HCT116 (cell line): ENCODE results near the gene DLD. TPM values are rescaled to one million over a fixed set of nuclear protein-coding genes. Genes with fewer than 3 reads are reported as not detected.

Experiments used
- ATAC-seq: fragments of 200-7000 bp; cut with Tn5 transposase; 2 replicates; pipeline ENCODE4 v1.9.1; 2020; ENCODE audit warnings: mild to moderate bottlenecking, moderate library complexity
- BruUV-seq: library from RNA; stranded (reverse); fragments of 400-500 nt; replicated peaks from 2 replicates; lab custom pipeline; 2021; lab: Mats Ljungman, UMichigan
- CTCF ChIA-PET: fragments of 300-600 bp; sonication (Branson Sonifier 250); formaldehyde crosslinking; loops from one replicate; lab custom pipeline; 2021; ENCODE audit warnings: antibody characterized with exemption; lab: Charles Lee
- POLR2A ChIA-PET: fragments of 300-600, 350-600 bp; sonication (Branson Sonifier 250); formaldehyde crosslinking; loops from one replicate; lab custom pipeline; 2021; ENCODE audit warnings: antibody characterized with exemption; lab: Charles Lee
- RAD21 ChIA-PET, 2 experiments: fragments of 300-600 bp; sonication (Branson Sonifier 250); formaldehyde crosslinking; loops; one replicate each; lab custom pipeline; 2023; ENCODE audit warnings: low total read pairs in 2 of 2; ENCODE audit not compliant: uncharacterized antibody in 2 of 2, unreplicated experiment in 2 of 2, low non-redundant PET in 1 of 2; lab: Charles Lee
- DNase-seq: peaks from one replicate; pipeline ENCODE4 v3.0.0-alpha.2; 2010; ENCODE audit warnings: low read depth, low spot score
- H2AFZ ChIP-seq: fragments of 200-600 bp; shearing (Covaris generic), sonication (generic); 2 replicates; pipeline ENCODE4 v1.6.1; 2017; ENCODE audit warnings: low read depth, mixed run types, mixed read lengths, antibody characterized with exemption, low read length; ENCODE audit not compliant: poor library complexity, severe bottlenecking
- H3K27ac ChIP-seq: 2 replicates; pipeline ENCODE4 v1.5.1; 2012; ENCODE audit warnings: low read depth, low read length
- H3K27me3 ChIP-seq: fragments of 200-600 bp; sonication (generic); 2 replicates; pipeline ENCODE4 v1.6.1; 2016; ENCODE audit warnings: mixed run types, low read length, mixed read lengths; ENCODE audit not compliant: insufficient read depth
- H3K36me3 ChIP-seq, 2 experiments: fragments of 200-500 bp in 1 of 2; fragments of 200-600 bp in 1 of 2; sonication (Bioruptor generic) in 1 of 2; sonication (generic) in 1 of 2; 2 replicates each; pipeline versions ENCODE4 v1.5.1 to v1.6.1; 2014 to 2016; ENCODE audit warnings: low read length in 2 of 2, inconsistent platforms in 1 of 2, mixed read lengths in 1 of 2, mixed run types in 1 of 2; ENCODE audit not compliant: insufficient read depth in 2 of 2, control insufficient read depth in 1 of 2
- H3K4me1 ChIP-seq, 2 experiments: fragments of 200-600 bp in 1 of 2; sonication (generic) in 1 of 2; 2 replicates each; pipeline versions ENCODE4 v1.5.1 to v1.6.1; 2012 to 2017; ENCODE audit warnings: low read length in 2 of 2, inconsistent platforms in 1 of 2, mild to moderate bottlenecking in 1 of 2, mixed read lengths in 1 of 2, mixed run types in 1 of 2, moderate library complexity in 1 of 2; ENCODE audit not compliant: insufficient read depth in 2 of 2, control insufficient read depth in 1 of 2
- H3K4me2 ChIP-seq: fragments of 200-600 bp; sonication (generic); 2 replicates; pipeline ENCODE4 v1.6.1; 2017; ENCODE audit warnings: mixed run types, low read length, mixed read lengths
- H3K4me3 ChIP-seq, 2 experiments: fragments of 200-600 bp in 1 of 2; sonication (generic) in 1 of 2; replicated peaks in 1 of 2; 2 replicates each; pipeline ENCODE4 v1.5.1; 2011 to 2016; ENCODE audit warnings: low read length in 2 of 2, control low read depth in 1 of 2, low read depth in 1 of 2, mild to moderate bottlenecking in 1 of 2, mixed read lengths in 1 of 2, mixed run types in 1 of 2
- H3K79me2 ChIP-seq: fragments of 200-600 bp; sonication (generic); 2 replicates; pipeline ENCODE4 v1.6.1; 2017; ENCODE audit warnings: mild to moderate bottlenecking, mixed run types, low read length, moderate library complexity, mixed read lengths; ENCODE audit not compliant: insufficient read depth
- H3K9ac ChIP-seq: fragments of 200-600 bp; sonication (generic); 2 replicates; pipeline ENCODE4 v1.6.1; 2016; ENCODE audit warnings: low read length, mixed read lengths
- H3K9me2 ChIP-seq: fragments of 200-600 bp; sonication (generic), shearing (Covaris generic); 2 replicates; pipeline ENCODE4 v1.6.1; 2017; ENCODE audit warnings: mixed run types, mild to moderate bottlenecking, moderate library complexity; ENCODE audit not compliant: insufficient read depth
- H3K9me3 ChIP-seq, 2 experiments: fragments of 200-500 bp in 1 of 2; fragments of 200-600 bp in 1 of 2; sonication (Bioruptor generic) in 1 of 2; sonication (generic) in 1 of 2; 2 replicates each; pipeline ENCODE4 v1.6.1; 2014 to 2017; ENCODE audit warnings: low read length in 2 of 2, mixed read lengths in 2 of 2, inconsistent platforms in 1 of 2, low read depth in 1 of 2, mild to moderate bottlenecking in 1 of 2, mixed run types in 1 of 2, moderate library complexity in 1 of 2; ENCODE audit not compliant: control insufficient read depth in 1 of 2, insufficient read depth in 1 of 2
- H4K20me1 ChIP-seq: fragments of 200-600 bp; sonication (generic), shearing (Covaris generic); 2 replicates; pipeline ENCODE4 v1.6.1; 2017; ENCODE audit warnings: mixed run types, mild to moderate bottlenecking, moderate library complexity; ENCODE audit not compliant: insufficient read depth
- CBX3 ChIP-seq: IDR thresholded peaks from 2 replicates; pipeline ENCODE4 v1.6.1; 2012; ENCODE audit warnings: low read depth
- EGR1 ChIP-seq: IDR thresholded peaks from 2 replicates; pipeline ENCODE4 v1.6.1; 2012; ENCODE audit warnings: low read depth
- FOSL1 ChIP-seq: IDR thresholded peaks from 2 replicates; pipeline ENCODE4 v1.6.1; 2012; ENCODE audit warnings: low read depth
- POLR2AphosphoS5 ChIP-seq: IDR thresholded peaks from 2 replicates; pipeline ENCODE4 v1.6.1; 2011; ENCODE audit warnings: mild to moderate bottlenecking, low read depth, low read length, moderate library complexity
- RAD21 ChIP-seq: IDR thresholded peaks from 2 replicates; pipeline ENCODE4 v1.6.1; 2012; ENCODE audit warnings: low read depth, mild to moderate bottlenecking
- SIN3A ChIP-seq: IDR thresholded peaks from 2 replicates; pipeline ENCODE4 v1.6.1; 2012; ENCODE audit warnings: low read depth
- SRF ChIP-seq: IDR thresholded peaks from 2 replicates; pipeline ENCODE4 v1.6.1; 2012; ENCODE audit warnings: low read depth
- TCF7L2 ChIP-seq: IDR thresholded peaks from 2 replicates; pipeline ENCODE4 v1.7.0; 2011; ENCODE audit warnings: borderline replicate concordance, inconsistent platforms; ENCODE audit not compliant: insufficient read depth, insufficient read length; ENCODE audit errors: extremely low read depth
- ZNF274 ChIP-seq: fragments of 200-500 bp; sonication (Bioruptor generic); IDR thresholded peaks from 2 replicates; pipeline ENCODE4 v1.6.1; 2014; ENCODE audit warnings: mild to moderate bottlenecking, low read depth, low read length, inconsistent platforms
- intact Hi-C: fragments of 100-400 bp; cut with micrococcal nuclease; formaldehyde crosslinking; loops from 2 replicates; pipeline ENCODE4 v1.10.0; 2022
- total RNA-seq: library from RNA; stranded (reverse); gene quantifications from one replicate; pipeline ENCODE4 v1.2.1, GENCODE V29; 2021; ENCODE audit not compliant: unreplicated experiment
- TF ChIP-seq, protein P1 (sequence below): IDR thresholded peaks from 2 replicates; pipeline ENCODE4 v1.6.1; 2012; ENCODE audit warnings: low read depth
- TF ChIP-seq, protein P2 (sequence below): IDR thresholded peaks from 2 replicates; pipeline ENCODE4 v1.6.1; 2012
- TF ChIP-seq, protein P3 (sequence below), 3 experiments: fragments of 200-600 bp in 1 of 3; sonication (generic) in 1 of 3; IDR thresholded peaks in 2 of 3; conservative IDR thresholded peaks in 1 of 3; 2 replicates each; pipeline ENCODE4 v1.5.1; 2012 to 2017; ENCODE audit warnings: low read depth in 2 of 3, low read length in 2 of 3, antibody characterized with exemption in 1 of 3, borderline replicate concordance in 1 of 3, control low read depth in 1 of 3, mild to moderate bottlenecking in 1 of 3, mixed read lengths in 1 of 3, mixed run types in 1 of 3, moderate library complexity in 1 of 3; ENCODE audit not compliant: insufficient read depth in 1 of 3

The DLD gene
- total RNA-seq, 1 experiment from 2014 or later: 104 TPM

DNA sequence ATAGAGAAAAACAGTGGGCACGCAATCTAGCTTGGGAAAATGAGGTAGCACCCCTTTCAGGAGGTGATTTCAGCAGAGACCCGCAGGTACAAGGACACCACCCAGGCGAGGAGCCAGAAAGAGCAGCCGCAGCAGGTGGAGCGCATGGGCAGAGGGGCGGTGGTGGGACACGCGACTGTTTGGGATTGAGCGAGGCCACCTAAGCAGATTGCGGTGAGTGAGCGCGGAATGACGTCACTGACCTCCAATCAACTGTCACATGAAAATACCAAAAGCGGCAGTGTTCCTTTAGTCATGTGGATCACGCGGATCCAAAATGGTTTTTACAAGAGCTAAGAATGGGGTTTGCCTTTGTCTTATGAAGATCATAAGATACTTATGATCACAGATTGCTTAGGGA lies 47.8 kb upstream of the DLD start (continued):
- no peak for TF ChIP-seq POLR2AphosphoS5

DNA sequence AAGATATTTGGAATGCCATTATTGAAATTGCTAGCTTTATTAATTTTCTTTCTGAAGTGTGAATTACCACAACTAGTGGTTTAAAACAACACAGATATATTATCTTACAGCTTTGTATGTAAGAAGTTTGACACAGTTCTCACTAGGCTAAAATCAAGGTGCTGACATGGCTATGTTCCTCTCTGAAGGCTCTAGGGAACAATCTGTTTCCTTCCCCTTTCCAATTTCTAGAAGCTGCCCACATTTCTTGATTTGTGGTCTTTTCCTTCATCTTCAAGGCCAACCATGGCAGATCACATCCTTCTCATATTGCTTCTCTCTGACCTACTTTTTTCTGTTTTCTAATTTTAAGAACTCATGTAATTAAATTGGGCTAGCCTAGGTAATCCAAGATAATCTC lies 44.7 kb upstream of the DLD start:
- BruUV-seq: no TSS peak
- no peak for DNase-seq
- TF ChIP-seq ZNF274: no peak
- Histone ChIP-seq H3K9me2 (no peaks in the 10 kb centered on the region), H3K4me3 (no peak overlapping the region), H3K4me1 (no peaks in the 10 kb centered on the region), H2AFZ (no peak overlapping the region), H4K20me1 (no peaks in the 10 kb centered on the region), H3K36me3 (no peaks in the 10 kb centered on the region), H3K27ac (no peak overlapping the region), H3K9ac (no peak overlapping the region), H3K27me3 (no peaks in the 10 kb centered on the region), H3K79me2 (no peaks in the 10 kb centered on the region), H3K4me2 (no peak overlapping the region), H3K9me3 (no peaks in the 10 kb centered on the region)
- ATAC-seq: no peak
- intact Hi-C loops: no loop called here
- ChIA-PET RAD21 (no interaction called here), CTCF (interaction anchor here (1.0 kb wide), 1 partner anchor 33 kb away, joined by 4 read pairs; no protein-coding TSS in a partner anchor), POLR2A (interaction anchor here (1.0 kb wide), 1 partner anchor 20 kb away, joined by 3 read pairs; no protein-coding TSS in a partner anchor)

DNA sequence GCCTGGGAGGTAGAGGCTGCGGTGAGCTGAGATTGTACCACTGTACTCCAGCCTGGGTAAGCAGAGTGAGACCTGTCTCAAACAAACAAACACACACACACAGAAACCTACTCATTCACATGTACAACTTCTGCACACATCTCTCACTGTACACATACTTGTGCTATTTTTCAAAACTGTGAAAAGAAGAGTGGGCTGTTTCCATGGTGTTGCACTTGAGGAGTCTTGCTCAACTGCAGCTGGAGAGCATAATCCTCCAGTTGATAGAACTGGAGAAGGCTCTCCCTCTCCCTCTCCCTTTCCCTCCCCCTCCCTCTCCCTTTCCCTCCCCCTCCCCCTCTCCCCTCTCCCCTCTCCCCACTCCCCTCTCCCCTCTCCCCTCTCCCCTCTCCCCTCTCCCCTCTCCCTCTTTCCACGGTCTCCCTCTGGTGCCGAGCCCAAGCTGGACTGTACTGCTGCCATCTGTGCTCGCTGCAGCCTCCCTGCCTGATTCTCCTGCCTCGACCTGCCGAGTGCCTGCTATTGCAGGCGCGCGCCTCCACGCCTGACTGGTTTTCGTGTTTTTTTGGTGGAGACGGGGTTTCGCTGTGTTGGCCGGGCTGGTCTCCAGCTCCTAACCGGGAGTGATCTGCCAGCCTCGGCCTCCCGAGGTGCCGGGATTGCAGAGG lies 43.7 kb upstream of the DLD start:
- ChIA-PET RAD21 (no interaction called here), POLR2A (no interaction called here)
- TF ChIP-seq SIN3A (no peak), TCF7L2 (no peak), POLR2AphosphoS5 (no peak), SRF (no peak), EGR1 (no peak), ZNF274 (no peak), RAD21 (no peak), FOSL1 (no peak), CBX3 (no peak)
- TF ChIP-seq, protein P1, sequence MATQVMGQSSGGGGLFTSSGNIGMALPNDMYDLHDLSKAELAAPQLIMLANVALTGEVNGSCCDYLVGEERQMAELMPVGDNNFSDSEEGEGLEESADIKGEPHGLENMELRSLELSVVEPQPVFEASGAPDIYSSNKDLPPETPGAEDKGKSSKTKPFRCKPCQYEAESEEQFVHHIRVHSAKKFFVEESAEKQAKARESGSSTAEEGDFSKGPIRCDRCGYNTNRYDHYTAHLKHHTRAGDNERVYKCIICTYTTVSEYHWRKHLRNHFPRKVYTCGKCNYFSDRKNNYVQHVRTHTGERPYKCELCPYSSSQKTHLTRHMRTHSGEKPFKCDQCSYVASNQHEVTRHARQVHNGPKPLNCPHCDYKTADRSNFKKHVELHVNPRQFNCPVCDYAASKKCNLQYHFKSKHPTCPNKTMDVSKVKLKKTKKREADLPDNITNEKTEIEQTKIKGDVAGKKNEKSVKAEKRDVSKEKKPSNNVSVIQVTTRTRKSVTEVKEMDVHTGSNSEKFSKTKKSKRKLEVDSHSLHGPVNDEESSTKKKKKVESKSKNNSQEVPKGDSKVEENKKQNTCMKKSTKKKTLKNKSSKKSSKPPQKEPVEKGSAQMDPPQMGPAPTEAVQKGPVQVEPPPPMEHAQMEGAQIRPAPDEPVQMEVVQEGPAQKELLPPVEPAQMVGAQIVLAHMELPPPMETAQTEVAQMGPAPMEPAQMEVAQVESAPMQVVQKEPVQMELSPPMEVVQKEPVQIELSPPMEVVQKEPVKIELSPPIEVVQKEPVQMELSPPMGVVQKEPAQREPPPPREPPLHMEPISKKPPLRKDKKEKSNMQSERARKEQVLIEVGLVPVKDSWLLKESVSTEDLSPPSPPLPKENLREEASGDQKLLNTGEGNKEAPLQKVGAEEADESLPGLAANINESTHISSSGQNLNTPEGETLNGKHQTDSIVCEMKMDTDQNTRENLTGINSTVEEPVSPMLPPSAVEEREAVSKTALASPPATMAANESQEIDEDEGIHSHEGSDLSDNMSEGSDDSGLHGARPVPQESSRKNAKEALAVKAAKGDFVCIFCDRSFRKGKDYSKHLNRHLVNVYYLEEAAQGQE: no peak
- TF ChIP-seq, protein P2, sequence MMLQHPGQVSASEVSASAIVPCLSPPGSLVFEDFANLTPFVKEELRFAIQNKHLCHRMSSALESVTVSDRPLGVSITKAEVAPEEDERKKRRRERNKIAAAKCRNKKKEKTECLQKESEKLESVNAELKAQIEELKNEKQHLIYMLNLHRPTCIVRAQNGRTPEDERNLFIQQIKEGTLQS: no peak
- TF ChIP-seq, protein P3, sequence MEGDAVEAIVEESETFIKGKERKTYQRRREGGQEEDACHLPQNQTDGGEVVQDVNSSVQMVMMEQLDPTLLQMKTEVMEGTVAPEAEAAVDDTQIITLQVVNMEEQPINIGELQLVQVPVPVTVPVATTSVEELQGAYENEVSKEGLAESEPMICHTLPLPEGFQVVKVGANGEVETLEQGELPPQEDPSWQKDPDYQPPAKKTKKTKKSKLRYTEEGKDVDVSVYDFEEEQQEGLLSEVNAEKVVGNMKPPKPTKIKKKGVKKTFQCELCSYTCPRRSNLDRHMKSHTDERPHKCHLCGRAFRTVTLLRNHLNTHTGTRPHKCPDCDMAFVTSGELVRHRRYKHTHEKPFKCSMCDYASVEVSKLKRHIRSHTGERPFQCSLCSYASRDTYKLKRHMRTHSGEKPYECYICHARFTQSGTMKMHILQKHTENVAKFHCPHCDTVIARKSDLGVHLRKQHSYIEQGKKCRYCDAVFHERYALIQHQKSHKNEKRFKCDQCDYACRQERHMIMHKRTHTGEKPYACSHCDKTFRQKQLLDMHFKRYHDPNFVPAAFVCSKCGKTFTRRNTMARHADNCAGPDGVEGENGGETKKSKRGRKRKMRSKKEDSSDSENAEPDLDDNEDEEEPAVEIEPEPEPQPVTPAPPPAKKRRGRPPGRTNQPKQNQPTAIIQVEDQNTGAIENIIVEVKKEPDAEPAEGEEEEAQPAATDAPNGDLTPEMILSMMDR (IDR thresholded peaks at IDR 0.05 in 2 of 3, conservative IDR thresholded peaks at IDR 0.05 in 1 of 3; ENCODE audit: borderline replicate concordance in 1 of 3, insufficient read depth in 1 of 3, low read depth in 2 of 3, low read length in 2 of 3): no peak

More for the DNA sequence above, 43.7 kb upstream of the DLD start:
- no peaks in the 10 kb centered on the region for H3K4me1 ChIP-seq
- no peaks in the 10 kb centered on the region for H3K9me2 ChIP-seq
- BruUV-seq: no TSS peak
- no peaks in the 10 kb centered on the region for H3K9me3 ChIP-seq
- ATAC-seq: no peak
- CTCF ChIA-PET: no interaction called here
- intact Hi-C loops: no loop called here
- H3K9ac ChIP-seq: no peak overlapping the region
- no peak for DNase-seq
- no peaks in the 10 kb centered on the region for H3K27me3 ChIP-seq
- no peaks in the 10 kb centered on the region for H3K36me3 ChIP-seq
- H3K4me2 ChIP-seq: no peak overlapping the region
- H3K27ac ChIP-seq: no peak overlapping the region
- no peak overlapping the region for H3K4me3 ChIP-seq
- no peaks in the 10 kb centered on the region for H3K79me2 ChIP-seq
- no peaks in the 10 kb centered on the region for H4K20me1 ChIP-seq
- H2AFZ ChIP-seq: no peak overlapping the region
